ENCODE measurements around the gene ERC2. TPM values are rescaled to one million over a fixed set of nuclear protein-coding genes. Genes with fewer than 3 reads are reported as not detected.

The ERC2 gene
- total and polyA plus RNA-seq, 2 of the 8 experiments (the other 6 are each of a cell fraction or from before 2014, with no cell fraction given), result 16.4 to 22.8 TPM

DNA sequence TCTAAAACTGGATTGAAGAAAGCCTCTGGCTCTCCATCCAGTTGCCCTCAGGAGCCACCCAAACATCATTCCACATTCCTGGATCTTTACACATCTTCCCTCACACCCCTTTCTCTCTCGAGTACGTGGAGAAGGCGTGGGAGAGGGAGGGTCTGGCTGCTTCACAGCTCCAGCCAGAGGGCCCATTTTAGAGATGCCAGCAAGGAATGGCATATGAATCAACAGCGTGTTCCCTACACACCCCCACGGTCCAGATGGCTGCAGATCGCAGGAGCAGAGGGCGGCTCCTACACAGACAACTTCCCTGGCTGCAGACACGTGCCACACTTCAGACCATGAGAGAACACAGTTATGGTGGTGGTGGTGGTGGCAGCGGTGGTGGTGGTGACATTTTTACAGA is 280.1 kb downstream of the ERC2 start:
- Histone ChIP-seq H3K4me1 (replicated peaks in 1 of 4; ENCODE audit: control insufficient read depth in 3 of 4, insufficient read depth in 4 of 4, low read length in 3 of 4) (no peaks in the 10 kb centered on the region), H3K79me2 (ENCODE audit: control insufficient read depth in 1 of 2, insufficient read depth in 2 of 2, low read length in 2 of 2) (no peaks in the 10 kb centered on the region), H2AFZ (ENCODE audit: low read length) (no peak overlapping the region), H3K79me1 (ENCODE audit: low read depth, low read length) (no peaks in the 10 kb centered on the region), H4K5ac (ENCODE audit: insufficient read length, low read depth, low read length) (no peak overlapping the region), H3K56ac (replicated peaks; ENCODE audit: insufficient read length, low read depth, low read length) (no peak overlapping the region), H2BK15ac (ENCODE audit: low read length) (no peak overlapping the region), H3K27me3 (replicated peaks in 1 of 4; ENCODE audit: control insufficient read depth in 3 of 4, extremely low read depth in 1 of 4, insufficient read depth in 3 of 4, low read length in 3 of 4) (0 out of 7 replicates have a peak, but pooled peaks cover 0 to 2% (median 0%) of the 10 kb centered on the region in 4 experiments), H3K18ac (ENCODE audit: extremely low read depth, low read length) (no peak overlapping the region), H3K27ac (ENCODE audit: low read depth, low read length) (no peak overlapping the region), H2BK5ac (ENCODE audit: low read depth, low read length) (no peak overlapping the region), H3K23me2 (ENCODE audit: low read depth, low read length) (no peaks in the 10 kb centered on the region; the same call in 1 of the 2 replicates), H3K4me3 (ENCODE audit: extremely low read depth in 1 of 4, insufficient read depth in 2 of 4, low read depth in 3 of 4, low read length in 4 of 4) (no peak overlapping the region), H2BK20ac (ENCODE audit: low read length) (no peak overlapping the region), H3K4me2 (ENCODE audit: insufficient read depth in 1 of 2, low read depth in 2 of 2, low read length in 2 of 2) (no peak overlapping the region), H4K91ac (replicated peaks; ENCODE audit: insufficient read length, low read length) (no peak overlapping the region), H2BK120ac (replicated peaks; ENCODE audit: low read depth, low read length) (no peak overlapping the region), H3K4ac (replicated peaks; ENCODE audit: insufficient read length, low read depth, low read length) (no peak overlapping the region), H3K9ac (replicated peaks in 1 of 4; ENCODE audit: extremely low read depth in 1 of 4, low read depth in 3 of 4, low read length in 3 of 4) (no peak overlapping the region), H4K8ac (ENCODE audit: extremely low read depth, insufficient read depth, low read length) (no peak overlapping the region), H3K14ac (ENCODE audit: insufficient read length) (no peak overlapping the region), H4K20me1 (replicated peaks in 1 of 2; ENCODE audit: control insufficient read depth in 1 of 2, insufficient read depth in 2 of 2, low read length in 2 of 2) (no peaks in the 10 kb centered on the region), H2BK12ac (ENCODE audit: low read depth, low read length) (no peak overlapping the region), H3K9me3 (ENCODE audit: insufficient read depth in 2 of 2, low read depth in 1 of 2, low read length in 1 of 2) (no peaks in the 10 kb centered on the region), H3K23ac (ENCODE audit: insufficient read length) (no peak overlapping the region), H3K36me3 (ENCODE audit: control insufficient read depth in 2 of 4, insufficient read depth in 4 of 4, low read length in 3 of 4) (no peaks in the 10 kb centered on the region), H2AK5ac (ENCODE audit: low read depth, low read length) (no peak overlapping the region)
- CTCF ChIA-PET (ENCODE audit: partially characterized antibody), result no interaction called here
- DNase-seq (ENCODE audit: low read depth in 1 of 2, low spot score in 2 of 2), result no peak
- POLR2A ChIA-PET (ENCODE audit: partially characterized antibody), result no interaction called here
- FAIRE-seq, result no peak
- 93% methylated on average over 9 of the region's 9 CpGs; no CpG with 5 or more reads in 1 of the 2 experiments for WGBS, 2 experiments (ENCODE audit: extremely low coverage in 1 of 2, insufficient coverage in 1 of 2, insufficient read length in 1 of 2, insufficient replicate concordance in 2 of 2, low coverage in 1 of 2, low lambda C conversion rate in 2 of 2, missing lambda C conversion rate in 1 of 2)
- TF ChIP-seq RFX5 (IDR thresholded peaks at IDR 0.05; ENCODE audit: borderline replicate concordance, low read depth, low read length) (no peak), ASH2L (IDR thresholded peaks at IDR 0.05; ENCODE audit: low read length) (no peak), POLR2AphosphoS5 (IDR thresholded peaks at IDR 0.05; ENCODE audit: low read depth, low read length) (no peak), RNF2 (IDR thresholded peaks at IDR 0.05; ENCODE audit: borderline replicate concordance, low read depth, low read length, missing control alignments, poor library complexity, severe bottlenecking) (no peak), EGR1 (IDR thresholded peaks at IDR 0.05; ENCODE audit: borderline replicate concordance, low read depth, low read length) (no peak), TAF1 (IDR thresholded peaks at IDR 0.05; ENCODE audit: low read depth, low read length) (no peak), JUN (IDR thresholded peaks at IDR 0.05; ENCODE audit: low read depth, low read length) (no peak), MAFK (IDR thresholded peaks at IDR 0.05; ENCODE audit: low read depth, low read length) (no peak), JUND (IDR thresholded peaks at IDR 0.05; ENCODE audit: low read length) (no peak), TBP (IDR thresholded peaks at IDR 0.05; ENCODE audit: low read depth, low read length) (no peak), TAF7 (optimal IDR thresholded peaks at IDR 0.05; ENCODE audit: borderline replicate concordance, low read depth, low read length) (no peak), KDM1A (IDR thresholded peaks at IDR 0.05; ENCODE audit: borderline replicate concordance, low read length) (no peak), RXRA (IDR thresholded peaks at IDR 0.05; ENCODE audit: insufficient read depth, low read depth, low read length) (no peak)
- TF ChIP-seq, protein P1, sequence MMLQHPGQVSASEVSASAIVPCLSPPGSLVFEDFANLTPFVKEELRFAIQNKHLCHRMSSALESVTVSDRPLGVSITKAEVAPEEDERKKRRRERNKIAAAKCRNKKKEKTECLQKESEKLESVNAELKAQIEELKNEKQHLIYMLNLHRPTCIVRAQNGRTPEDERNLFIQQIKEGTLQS (IDR thresholded peaks at IDR 0.05; ENCODE audit: insufficient read depth, low read depth, low read length), result no peak
- TF ChIP-seq, protein P2, sequence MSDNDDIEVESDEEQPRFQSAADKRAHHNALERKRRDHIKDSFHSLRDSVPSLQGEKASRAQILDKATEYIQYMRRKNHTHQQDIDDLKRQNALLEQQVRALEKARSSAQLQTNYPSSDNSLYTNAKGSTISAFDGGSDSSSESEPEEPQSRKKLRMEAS (IDR thresholded peaks at IDR 0.05), result no peak

Measured in H1 (cell line).